ENCODE data around the gene ARMC10. TPM values are rescaled to one million over a fixed set of nuclear protein-coding genes. Genes with fewer than 3 reads are reported as not detected.

ARMC10 gene
- total RNA-seq, 1 donor from 2014 or later, result 33.4 TPM

Other genes starting within 250 kb of the ARMC10 start
- 11.8 TPM for gene LRRC17, start 162.1 kb upstream of the ARMC10 start, total RNA-seq
- 3.9 TPM for gene FBXL13, start 344 bp upstream of the ARMC10 start, total RNA-seq
- 17.2 TPM for gene NAPEPLD, start 74.0 kb downstream of the ARMC10 start, total RNA-seq
- gene PMPCB, start 222.3 kb downstream of the ARMC10 start, total RNA-seq, result 47.9 TPM

All from temporal lobe (tissue), 1 donor.